AG09309 (cell line): ENCODE measurements around the gene SYVN1.

Source experiments
- DNase-seq: peaks from one replicate; pipeline ENCODE4 v3.0.0-alpha.2; 2010; ENCODE audit warnings: low read depth
- H3K4me3 ChIP-seq: 2 replicates; pipeline ENCODE4 v1.5.1; 2011; ENCODE audit warnings: mild to moderate bottlenecking, low read depth, low read length, moderate library complexity; ENCODE audit not compliant: control insufficient read depth
- CTCF ChIP-seq: IDR thresholded peaks from 2 replicates; pipeline ENCODE4 v1.5.1; 2011; ENCODE audit warnings: mild to moderate bottlenecking, low read depth, low read length, inconsistent platforms; ENCODE audit not compliant: insufficient read depth, control insufficient read depth; ENCODE audit errors: missing control alignments

SYVN1 gene

GRCh38 chr11:65084598-65085375, 49.5 kb downstream of the SYVN1 start:
- H3K4me3 ChIP-seq: peak overlapping the region; percentile 84
- no peak for TF ChIP-seq CTCF
- no peak for DNase-seq

- H3K4me3 ChIP-seq: peak within 1 kb of the TSS; percentile 84
- no peak for TF ChIP-seq CTCF
- peak; percentile 75 for DNase-seq
Measured at GRCh38 chr11:65083834-65084597, 50.3 kb downstream of the SYVN1 start, which contains the start of the genes CDCA5 and ZFPL1. CDCA5 (minus strand) TSS chr11:65084040; CDS start chr11:65083978, 62 bp downstream. ZFPL1 (plus strand) TSS chr11:65084222; CDS start chr11:65084699, 477 bp downstream.

GRCh38 chr11:65083134-65083833, 51.0 kb downstream of the SYVN1 start:
- no peak for DNase-seq
- TF ChIP-seq CTCF: no peak
- peak overlapping the region; percentile 84 for H3K4me3 ChIP-seq

- DNase-seq: no peak
- no peak overlapping the region for H3K4me3 ChIP-seq
- TF ChIP-seq CTCF: no peak
Measured at GRCh38 chr11:65078786-65079342, 55.5 kb downstream of the SYVN1 start.

- TF ChIP-seq CTCF: peak; percentile 61
- no peak for DNase-seq
Measured at GRCh38 chr11:65078151-65078550, 56.2 kb downstream of the SYVN1 start.

GRCh38 chr11:65077451-65077850, 56.9 kb downstream of the SYVN1 start:
- no peak overlapping the region for H3K4me3 ChIP-seq
- DNase-seq: no peak
- no peak for TF ChIP-seq CTCF

More at GRCh38 chr11:65078151-65078550, 56.2 kb downstream of the SYVN1 start:
- no peak overlapping the region for H3K4me3 ChIP-seq
